Effector memory CD4-positive, alpha-beta T cell (primary cell): ENCODE results near the gene ACAP3.

Source experiments
- DNase-seq, 3 donors: peaks; one replicate each; pipeline ENCODE4 v3.0.0-alpha.2; 2020
- H3K27ac ChIP-seq: 2 replicates; pipeline ENCODE4 v1.7.0; 2013; ENCODE audit warnings: mild to moderate bottlenecking, low read length, moderate library complexity; ENCODE audit not compliant: insufficient read depth, poor library complexity, severe bottlenecking
- H3K27me3 ChIP-seq: replicated peaks from 2 replicates; pipeline ENCODE4 v1.7.0; 2013; ENCODE audit warnings: mild to moderate bottlenecking, low read length; ENCODE audit not compliant: insufficient read depth, control insufficient read depth, poor library complexity, severe bottlenecking
- H3K36me3 ChIP-seq: 2 replicates; pipeline ENCODE4 v1.7.0; 2013; ENCODE audit warnings: mild to moderate bottlenecking, low read length, moderate library complexity; ENCODE audit not compliant: control insufficient read depth, insufficient read depth
- H3K4me1 ChIP-seq: 2 replicates; pipeline ENCODE4 v1.7.0; 2013; ENCODE audit warnings: low read length, mild to moderate bottlenecking; ENCODE audit not compliant: control insufficient read depth, insufficient read depth, poor library complexity, severe bottlenecking
- H3K4me3 ChIP-seq: 2 replicates; pipeline ENCODE4 v1.7.0; 2013; ENCODE audit warnings: low read length, low read depth, mild to moderate bottlenecking; ENCODE audit not compliant: insufficient read depth, poor library complexity, severe bottlenecking
- H3K9me3 ChIP-seq: 2 replicates; pipeline ENCODE4 v1.7.0; 2013; ENCODE audit warnings: mild to moderate bottlenecking, low read length, moderate library complexity; ENCODE audit not compliant: control insufficient read depth

The ACAP3 gene

DNA sequence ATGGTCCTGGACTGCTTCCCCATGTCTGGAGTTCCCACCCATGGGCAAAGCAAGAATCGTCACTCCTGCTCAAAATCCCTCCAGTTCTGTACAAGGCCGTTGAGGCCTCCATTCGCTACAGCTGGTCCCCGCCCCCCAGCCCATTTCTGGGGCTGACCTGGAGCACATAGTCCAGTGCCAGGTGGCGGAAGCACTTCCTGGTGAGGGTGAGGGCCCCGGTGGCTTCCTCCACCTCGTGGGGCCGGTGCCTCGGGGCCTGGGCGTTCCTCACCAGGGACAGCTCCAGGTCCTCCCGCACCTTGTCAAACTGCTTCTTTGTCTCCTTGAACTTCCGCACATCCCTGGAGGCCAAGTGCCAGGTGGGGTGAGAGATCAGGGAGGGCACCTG, 7.4 kb downstream of the ACAP3 start:
- H3K27me3 ChIP-seq = no peaks in the 10 kb centered on the region
- H3K9me3 ChIP-seq = no peaks in the 10 kb centered on the region
- DNase-seq = no peak
- peaks cover 7% of the 10 kb centered on the region for H3K4me1 ChIP-seq
- no peak overlapping the region for H3K27ac ChIP-seq
- H3K36me3 ChIP-seq = no peaks in the 10 kb centered on the region
- H3K4me3 ChIP-seq = no peak overlapping the region

DNA sequence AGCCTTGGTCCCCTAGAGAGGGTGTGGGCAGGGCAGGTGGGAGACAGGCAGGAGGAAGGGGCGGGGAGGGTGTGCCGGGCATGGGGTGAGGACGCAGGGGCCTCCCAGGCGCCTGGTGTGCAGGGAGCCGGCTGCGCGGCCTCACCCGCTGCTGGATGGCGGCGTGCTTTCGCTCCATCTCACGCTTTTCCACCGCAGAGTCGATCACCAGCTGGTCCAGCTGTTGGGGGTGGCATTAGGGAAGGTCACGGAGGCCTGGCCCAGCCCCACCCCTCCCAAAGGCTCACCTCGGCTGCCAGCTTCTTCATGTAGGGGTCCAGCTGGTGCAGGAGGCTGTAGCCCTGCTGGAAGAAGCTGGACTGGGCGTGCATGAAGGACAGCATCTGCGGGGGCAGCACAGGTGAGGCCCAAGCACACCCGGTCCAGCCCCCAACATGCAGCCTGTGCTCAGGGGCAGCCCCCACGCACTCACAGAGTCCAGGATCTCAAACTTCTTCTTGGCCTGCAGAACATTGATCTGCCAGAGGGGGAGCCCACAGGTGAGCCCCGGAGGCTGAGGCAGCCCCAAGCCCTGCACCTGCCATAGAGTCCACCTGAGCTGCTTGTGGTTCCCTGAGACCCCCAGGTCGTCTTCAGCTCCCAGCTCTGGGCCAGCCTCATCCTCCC, 7.9 kb downstream of the ACAP3 start:
- Histone ChIP-seq H3K9me3 (no peaks in the 10 kb centered on the region), H3K4me1 (peaks cover 2% of the 10 kb centered on the region), H3K4me3 (no peak overlapping the region), H3K36me3 (no peaks in the 10 kb centered on the region), H3K27me3 (no peaks in the 10 kb centered on the region), H3K27ac (no peak overlapping the region)
- no peak for DNase-seq

DNA sequence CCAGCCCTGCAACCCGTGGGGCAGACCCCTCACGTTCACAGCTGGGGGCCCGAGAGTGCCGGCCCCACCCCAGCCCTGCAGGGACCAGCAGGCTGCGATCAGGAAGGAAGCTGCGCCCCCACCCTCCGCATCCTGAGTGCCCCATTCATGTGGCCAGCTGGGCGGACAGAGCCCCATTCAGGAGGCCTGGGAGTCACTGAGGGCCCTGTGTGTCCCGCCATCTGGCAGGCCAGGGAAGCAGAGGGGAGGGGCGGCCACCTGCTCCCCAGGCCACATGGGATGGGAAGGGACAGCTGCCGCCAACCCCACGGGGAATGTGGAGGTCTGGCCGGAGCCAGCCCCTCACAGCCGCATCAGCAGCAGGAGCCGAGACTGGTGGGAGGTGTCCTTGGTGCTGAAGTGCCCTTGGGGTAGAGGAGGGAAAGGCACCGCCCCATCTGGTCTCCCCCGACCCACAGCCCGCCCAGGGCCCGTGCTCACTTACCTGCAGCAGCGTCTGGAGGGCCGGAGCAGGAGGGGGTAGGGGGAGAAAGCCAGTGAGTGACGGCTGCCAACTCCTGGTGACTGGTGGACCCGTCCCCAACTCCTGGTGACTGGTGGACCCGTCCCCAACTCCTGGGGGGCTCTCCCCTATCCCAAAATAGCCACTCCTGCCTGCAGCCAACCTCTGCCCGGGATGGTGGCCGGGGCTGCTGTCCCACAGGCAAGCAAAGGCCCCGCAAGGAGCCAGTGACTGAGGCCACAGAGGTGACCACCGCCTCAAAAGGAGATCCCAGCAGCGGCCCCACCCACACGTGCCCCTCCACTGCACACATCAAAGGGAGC, 8.7 kb downstream of the ACAP3 start:
- Histone ChIP-seq H3K27me3 (no peaks in the 10 kb centered on the region), H3K27ac (no peak overlapping the region), H3K36me3 (no peaks in the 10 kb centered on the region), H3K9me3 (no peaks in the 10 kb centered on the region), H3K4me1 (no peaks in the 10 kb centered on the region), H3K4me3 (no peak overlapping the region)
- DNase-seq = no peak

DNA sequence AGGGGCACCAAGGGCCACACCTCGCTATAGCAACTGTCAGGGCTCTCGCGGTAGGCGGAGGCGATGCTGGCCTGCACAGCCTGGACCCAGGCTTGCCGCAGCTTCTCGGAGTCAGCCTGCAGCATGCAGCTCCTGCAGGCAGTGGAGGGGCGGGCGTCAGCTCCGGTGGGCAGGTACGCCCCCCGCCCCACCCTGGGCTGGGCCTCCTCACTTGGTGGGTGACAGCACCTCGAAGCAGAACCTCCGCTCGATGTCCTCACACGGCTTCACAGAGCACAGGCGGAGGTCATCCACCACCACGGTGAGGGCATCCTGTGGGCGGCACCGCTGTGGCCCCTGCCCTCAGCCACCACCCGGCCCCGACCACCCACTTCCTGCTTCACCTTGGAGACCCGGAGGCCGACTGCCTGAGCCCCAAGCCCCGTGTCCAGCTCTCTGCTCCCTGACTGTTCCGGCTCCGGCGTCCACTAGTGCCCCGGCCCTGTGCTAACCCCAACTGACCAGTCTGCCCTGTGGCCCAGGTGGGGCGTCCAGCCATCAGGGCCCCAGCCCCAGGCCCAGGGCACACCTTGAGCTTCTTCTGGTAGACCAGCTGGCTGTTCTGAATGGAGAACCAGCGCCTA, 9.8 kb downstream of the ACAP3 start:
- Histone ChIP-seq H3K36me3 (no peaks in the 10 kb centered on the region), H3K4me1 (no peaks in the 10 kb centered on the region), H3K27ac (no peak overlapping the region), H3K4me3 (no peak overlapping the region), H3K9me3 (no peaks in the 10 kb centered on the region), H3K27me3 (no peaks in the 10 kb centered on the region)
- no peak for DNase-seq

DNA sequence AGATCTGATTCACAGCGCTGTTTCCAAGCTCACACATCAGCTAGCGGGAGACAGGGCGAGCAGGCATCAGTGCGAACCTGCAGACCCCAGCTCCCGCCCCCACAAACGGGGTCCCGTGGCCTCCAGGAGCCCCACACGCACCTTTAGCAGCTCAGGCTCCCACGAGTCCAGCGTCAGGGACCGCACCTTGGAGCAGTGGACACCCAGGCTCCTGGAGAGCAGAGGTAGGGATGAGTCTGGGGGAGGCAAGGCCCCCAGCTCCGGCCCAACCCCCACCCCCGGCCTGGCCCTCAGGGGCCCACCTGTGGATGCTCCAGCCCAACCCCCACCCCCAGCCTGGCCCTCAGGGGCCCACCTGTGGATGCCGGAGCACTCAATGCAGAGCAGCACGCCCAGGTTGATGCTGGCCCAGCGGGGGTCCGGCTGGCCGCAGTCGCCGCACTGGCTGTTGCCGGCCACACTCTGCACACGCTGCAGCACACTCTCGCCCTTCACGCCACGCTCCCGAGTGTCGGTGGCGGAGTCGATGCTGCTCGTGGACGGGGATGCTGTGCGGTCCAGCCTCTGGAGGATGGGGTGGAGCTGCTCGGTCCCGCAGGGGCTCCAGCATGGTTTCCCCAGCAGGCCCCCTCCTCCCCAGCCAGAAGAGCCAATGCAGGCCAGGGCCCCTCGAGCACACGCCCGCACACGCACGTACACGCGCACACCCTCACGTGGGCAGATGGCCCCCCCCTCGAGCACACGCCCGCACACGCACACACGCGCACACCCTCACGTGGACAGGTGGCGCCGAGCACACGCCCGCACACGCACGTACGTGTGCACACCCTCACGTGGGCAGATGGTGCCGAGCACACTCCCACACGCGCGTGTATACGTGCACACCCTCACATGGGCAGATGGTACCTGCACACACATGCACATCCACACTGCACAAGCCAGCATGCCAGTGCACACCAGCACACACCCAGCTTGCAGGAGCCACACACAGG, 11.4 kb downstream of the ACAP3 start:
- H3K4me1 ChIP-seq = no peaks in the 10 kb centered on the region
- no peaks in the 10 kb centered on the region for H3K27me3 ChIP-seq
- no peak overlapping the region for H3K27ac ChIP-seq
- H3K4me3 ChIP-seq = no peak overlapping the region
- no peak for DNase-seq
- no peaks in the 10 kb centered on the region for H3K36me3 ChIP-seq
- H3K9me3 ChIP-seq = no peaks in the 10 kb centered on the region

- no peaks in the 10 kb centered on the region for H3K4me1 ChIP-seq
- H3K27ac ChIP-seq = no peak overlapping the region
Observed at GRCh38 chr1:1295154-1295923, 12.4 kb downstream of the ACAP3 start.

GRCh38 chr1:1294250-1294890, 13.4 kb downstream of the ACAP3 start:
- Histone ChIP-seq H3K9me3 (no peaks in the 10 kb centered on the region), H3K27ac (no peak overlapping the region), H3K4me1 (no peaks in the 10 kb centered on the region), H3K36me3 (no peaks in the 10 kb centered on the region), H3K4me3 (no peak overlapping the region), H3K27me3 (no peaks in the 10 kb centered on the region)
- DNase-seq = no peak

More at GRCh38 chr1:1295154-1295923, 12.4 kb downstream of the ACAP3 start:
- no peaks in the 10 kb centered on the region for H3K27me3 ChIP-seq
- DNase-seq = no peak
- no peak overlapping the region for H3K4me3 ChIP-seq
- H3K36me3 ChIP-seq = no peaks in the 10 kb centered on the region
- no peaks in the 10 kb centered on the region for H3K9me3 ChIP-seq

- Histone ChIP-seq H3K4me3 (no peak overlapping the region), H3K9me3 (no peaks in the 10 kb centered on the region), H3K27ac (no peak overlapping the region), H3K4me1 (no peaks in the 10 kb centered on the region), H3K36me3 (no peaks in the 10 kb centered on the region), H3K27me3 (no peaks in the 10 kb centered on the region)
- DNase-seq = no peak
Observed at GRCh38 chr1:1293263-1294249, 14.2 kb downstream of the ACAP3 start.
